ENCODE results near the gene ATP2A3.

ATP2A3 gene

GRCh38 chr17:3972931-3973330 is 8.7 kb upstream of the ATP2A3 start:
- DNase-seq (ENCODE audit: low spot score) = no peak

GRCh38 chr17:3972281-3972731 is 8.1 kb upstream of the ATP2A3 start:
- no peak for DNase-seq (ENCODE audit: low spot score)

GRCh38 chr17:3970668-3971067 is 6.4 kb upstream of the ATP2A3 start:
- no peak for DNase-seq (ENCODE audit: low spot score)

- no peak for DNase-seq (ENCODE audit: low spot score)
Measured at GRCh38 chr17:3969963-3970362, 5.7 kb upstream of the ATP2A3 start.

- no peak for DNase-seq (ENCODE audit: low spot score)
Measured at GRCh38 chr17:3968886-3969524, 4.8 kb upstream of the ATP2A3 start.

GRCh38 chr17:3968015-3968414 is 3.8 kb upstream of the ATP2A3 start:
- no peak for DNase-seq (ENCODE audit: low spot score)

GRCh38 chr17:3966720-3967363 is 2.6 kb upstream of the ATP2A3 start:
- DNase-seq (ENCODE audit: low spot score) = no peak

- peak; percentile 54 for DNase-seq (ENCODE audit: low spot score)
Measured at GRCh38 chr17:3965118-3965800, 1.0 kb upstream of the ATP2A3 start.

- DNase-seq (ENCODE audit: low spot score) = no peak
Measured at GRCh38 chr17:3963237-3964201, 718 bp downstream of the ATP2A3 start.

GRCh38 chr17:3962965-3963236 is 1.3 kb downstream of the ATP2A3 start:
- DNase-seq (ENCODE audit: low spot score) = no peak

GRCh38 chr17:3962217-3962964 is 1.8 kb downstream of the ATP2A3 start:
- DNase-seq (ENCODE audit: low spot score) = no peak

- DNase-seq (ENCODE audit: low spot score) = no peak
Measured at GRCh38 chr17:3961564-3962047, 2.6 kb downstream of the ATP2A3 start.

- no peak for DNase-seq (ENCODE audit: low spot score)
Measured at GRCh38 chr17:3960764-3961163, 3.5 kb downstream of the ATP2A3 start.

- DNase-seq (ENCODE audit: low spot score) = no peak
Measured at GRCh38 chr17:3959921-3960601, 4.2 kb downstream of the ATP2A3 start.

- no peak for DNase-seq (ENCODE audit: low spot score)
Measured at GRCh38 chr17:3959295-3959899, 4.8 kb downstream of the ATP2A3 start.

- no peak for DNase-seq (ENCODE audit: low spot score)
Measured at GRCh38 chr17:3957735-3958599, 6.3 kb downstream of the ATP2A3 start.

GRCh38 chr17:3956983-3957382 is 7.3 kb downstream of the ATP2A3 start:
- no peak for DNase-seq (ENCODE audit: low spot score)

- no peak for DNase-seq (ENCODE audit: low spot score)
Measured at GRCh38 chr17:3956327-3956957, 7.8 kb downstream of the ATP2A3 start.

GRCh38 chr17:3955673-3955988 is 8.6 kb downstream of the ATP2A3 start:
- no peak for DNase-seq (ENCODE audit: low spot score)
